ENCODE results near the gene RELN.

DNA sequence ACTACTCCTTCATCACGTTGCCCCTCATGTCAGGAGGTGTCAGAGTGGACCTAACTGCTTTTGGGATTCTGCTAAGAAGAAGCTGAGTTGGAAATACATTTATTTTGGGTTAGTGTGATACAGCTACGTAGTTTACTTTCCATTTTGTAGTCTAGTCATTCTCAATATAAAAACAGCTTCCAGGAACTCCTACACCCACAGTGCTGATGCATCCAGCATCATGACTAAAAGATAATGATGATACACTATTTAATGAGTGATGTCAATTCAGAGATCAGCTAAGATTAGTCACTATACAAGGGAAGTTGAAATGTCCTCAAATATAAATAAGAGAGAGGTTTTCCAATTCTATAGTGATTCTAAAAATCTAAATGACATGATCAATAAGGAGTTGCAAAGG lies 279.2 kb downstream of the RELN start:
- no peak for TF ChIP-seq POLR2A (IDR thresholded peaks at IDR 0.05)
- TF ChIP-seq, protein P1, sequence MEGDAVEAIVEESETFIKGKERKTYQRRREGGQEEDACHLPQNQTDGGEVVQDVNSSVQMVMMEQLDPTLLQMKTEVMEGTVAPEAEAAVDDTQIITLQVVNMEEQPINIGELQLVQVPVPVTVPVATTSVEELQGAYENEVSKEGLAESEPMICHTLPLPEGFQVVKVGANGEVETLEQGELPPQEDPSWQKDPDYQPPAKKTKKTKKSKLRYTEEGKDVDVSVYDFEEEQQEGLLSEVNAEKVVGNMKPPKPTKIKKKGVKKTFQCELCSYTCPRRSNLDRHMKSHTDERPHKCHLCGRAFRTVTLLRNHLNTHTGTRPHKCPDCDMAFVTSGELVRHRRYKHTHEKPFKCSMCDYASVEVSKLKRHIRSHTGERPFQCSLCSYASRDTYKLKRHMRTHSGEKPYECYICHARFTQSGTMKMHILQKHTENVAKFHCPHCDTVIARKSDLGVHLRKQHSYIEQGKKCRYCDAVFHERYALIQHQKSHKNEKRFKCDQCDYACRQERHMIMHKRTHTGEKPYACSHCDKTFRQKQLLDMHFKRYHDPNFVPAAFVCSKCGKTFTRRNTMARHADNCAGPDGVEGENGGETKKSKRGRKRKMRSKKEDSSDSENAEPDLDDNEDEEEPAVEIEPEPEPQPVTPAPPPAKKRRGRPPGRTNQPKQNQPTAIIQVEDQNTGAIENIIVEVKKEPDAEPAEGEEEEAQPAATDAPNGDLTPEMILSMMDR (IDR thresholded peaks at IDR 0.05), result no peak

All from lower leg skin (tissue), 3 donors.